T-helper 22 cell (primary cell): ENCODE data around the gene OPTC.
"Not testable (repeated sequence)": the region's sequence is repeated elsewhere in the genome, so short reads cannot be mapped to it uniquely, and the experiment has no call there.

Experiments
- DNase-seq: peaks from one replicate; pipeline ENCODE4 v3.0.0-alpha.2; 2020; ENCODE audit warnings: low read depth

OPTC gene

DNA sequence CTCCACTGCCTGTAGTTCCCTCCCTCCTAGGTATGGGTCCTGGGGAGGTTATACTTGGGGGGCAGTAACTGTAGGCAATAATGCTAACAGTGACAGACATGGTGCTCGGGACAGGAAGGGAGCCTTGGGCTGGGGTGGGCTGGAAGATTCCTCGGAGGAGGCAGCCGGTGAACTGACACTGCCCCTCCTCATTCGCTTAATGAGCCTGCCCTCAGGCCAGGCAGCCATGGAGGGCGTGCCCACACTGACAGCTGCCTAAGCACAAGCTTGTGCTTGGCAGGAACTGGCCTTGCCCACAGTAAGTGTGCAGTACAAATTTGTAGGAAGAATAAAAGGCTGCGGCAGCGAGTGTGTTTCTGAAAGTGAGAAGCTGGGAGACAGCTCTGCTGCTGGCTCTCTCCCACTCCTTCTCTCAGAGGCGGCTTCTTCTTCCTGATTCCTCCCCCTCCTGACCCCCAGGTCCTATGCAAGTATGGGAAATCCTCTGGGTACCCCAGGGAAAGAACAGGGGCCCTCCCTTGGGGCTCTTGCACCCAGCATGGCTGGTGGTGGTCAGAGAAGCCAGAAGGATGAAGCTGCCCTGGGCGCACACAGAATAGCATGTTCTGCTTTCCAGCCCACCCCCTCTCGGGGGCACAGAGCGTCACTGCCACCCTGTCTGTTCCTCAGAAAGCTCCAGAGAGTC, 23.6 kb downstream of the OPTC start:
- DNase-seq: no peak

DNA sequence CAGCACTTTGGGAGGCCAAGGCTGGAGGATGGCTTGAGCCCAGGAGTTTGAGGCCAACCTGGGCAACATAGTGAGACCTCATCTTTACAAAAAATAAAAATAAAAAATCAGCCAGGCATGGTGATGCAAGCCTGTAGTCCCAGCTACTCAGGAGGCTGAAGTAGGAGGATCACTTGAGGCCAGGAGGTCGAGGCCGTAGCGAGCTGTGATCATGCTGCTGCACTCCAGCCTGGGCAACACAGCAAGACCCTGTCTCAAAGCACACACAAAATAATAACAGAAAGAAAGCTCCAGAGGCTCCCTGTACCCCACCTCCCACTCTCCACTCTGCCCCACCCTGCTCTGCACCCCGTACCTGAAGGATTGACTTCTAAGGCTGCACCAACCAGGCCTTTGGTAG, 24.2 kb downstream of the OPTC start:
- not testable (repeated sequence) for DNase-seq

DNA sequence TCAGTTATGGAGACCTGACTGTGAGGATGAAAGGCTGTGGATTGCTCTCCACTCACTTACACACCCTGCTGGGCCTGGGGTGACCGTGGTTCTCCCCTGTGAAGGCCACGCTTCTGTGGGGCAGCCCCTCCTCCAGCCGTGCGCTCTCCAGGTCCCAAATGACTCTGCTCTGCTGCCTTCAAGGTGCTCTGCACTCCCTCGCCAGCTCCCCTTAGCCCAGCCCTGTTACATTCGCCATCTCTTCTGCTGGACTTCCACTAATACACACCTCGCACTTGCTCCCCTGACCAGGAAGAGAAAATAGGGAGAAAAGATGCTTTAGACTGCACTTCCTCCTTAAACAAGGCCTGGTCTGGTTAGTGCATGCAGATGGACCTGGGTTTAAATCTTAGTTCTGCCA, 24.6 kb downstream of the OPTC start:
- no peak for DNase-seq

DNA sequence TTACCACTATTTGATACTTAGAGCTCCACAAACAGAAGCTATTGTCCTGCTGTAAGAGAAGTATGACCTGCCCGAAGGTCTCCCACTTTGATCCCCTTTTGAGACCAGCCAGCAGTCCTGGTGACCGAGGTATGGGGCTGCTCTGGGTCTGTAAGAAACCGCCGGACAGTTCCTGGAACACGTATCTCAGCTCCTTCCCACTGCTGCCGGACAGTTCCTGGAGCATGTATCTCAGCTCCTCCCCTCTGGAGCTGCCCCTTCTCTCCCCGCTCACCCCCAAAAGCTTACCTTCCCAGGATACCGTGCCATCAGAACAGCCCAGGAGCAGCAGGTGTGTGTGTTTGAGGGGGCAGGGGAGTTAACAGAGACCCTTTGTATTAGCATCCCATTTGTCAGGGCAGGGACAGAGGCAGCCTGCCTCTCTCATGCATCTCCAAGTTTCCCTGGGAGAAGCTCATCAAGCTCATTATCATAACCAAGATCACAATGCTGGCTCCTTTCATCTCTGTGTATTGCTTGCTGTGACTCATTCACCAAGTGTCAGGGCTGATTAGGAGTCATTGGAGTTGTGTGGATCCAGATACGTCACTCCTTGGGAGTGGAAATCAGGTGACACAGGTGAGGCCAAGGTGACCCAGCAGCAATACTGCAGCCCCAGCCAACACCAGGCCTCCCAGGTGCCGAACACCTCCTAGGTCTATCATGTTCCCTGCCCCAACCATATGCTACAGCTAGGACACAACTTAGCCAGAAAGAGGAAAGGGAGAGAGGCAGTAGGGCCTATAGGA, 25.3 kb downstream of the OPTC start:
- DNase-seq: no peak

DNA sequence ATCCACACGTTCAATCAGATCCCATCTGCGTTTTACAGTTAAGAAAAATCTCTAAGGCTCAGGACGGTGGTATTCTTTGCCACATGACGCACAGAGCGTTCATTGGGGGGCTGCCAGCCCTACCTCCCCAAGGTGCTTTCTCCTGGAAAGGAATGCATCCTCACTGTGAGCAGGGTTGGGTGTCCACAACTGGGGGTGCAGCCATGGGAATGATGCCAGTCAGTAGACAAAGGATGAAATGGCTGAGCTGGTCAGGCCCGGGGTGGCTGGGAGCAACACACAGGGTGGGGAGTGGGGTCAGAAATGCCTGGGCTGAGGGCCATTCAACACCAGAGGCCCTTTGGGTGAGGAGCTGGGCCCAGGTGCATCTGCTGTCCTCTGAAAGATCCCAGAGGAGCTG, 25.9 kb downstream of the OPTC start:
- no peak for DNase-seq

DNA sequence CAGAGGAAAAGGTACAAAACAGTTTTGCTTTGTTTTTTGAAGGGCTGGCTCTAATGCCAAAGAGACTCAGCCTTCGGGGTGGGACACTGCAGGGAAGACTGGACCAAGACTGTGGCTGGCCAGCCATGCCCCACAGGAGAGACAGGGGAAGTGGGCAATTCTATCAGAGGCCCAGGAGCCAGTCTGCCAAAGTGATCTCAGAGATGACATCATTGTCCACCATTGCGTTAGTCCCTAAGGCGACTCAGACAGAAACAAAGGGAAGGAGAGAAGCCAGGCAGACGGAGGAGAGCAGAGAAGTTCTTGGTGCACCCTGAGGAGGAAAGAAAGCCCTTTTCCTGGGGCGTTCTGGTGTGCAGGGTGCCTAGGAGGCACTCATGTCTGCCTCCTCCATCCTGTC, 26.4 kb downstream of the OPTC start:
- no peak for DNase-seq

DNA sequence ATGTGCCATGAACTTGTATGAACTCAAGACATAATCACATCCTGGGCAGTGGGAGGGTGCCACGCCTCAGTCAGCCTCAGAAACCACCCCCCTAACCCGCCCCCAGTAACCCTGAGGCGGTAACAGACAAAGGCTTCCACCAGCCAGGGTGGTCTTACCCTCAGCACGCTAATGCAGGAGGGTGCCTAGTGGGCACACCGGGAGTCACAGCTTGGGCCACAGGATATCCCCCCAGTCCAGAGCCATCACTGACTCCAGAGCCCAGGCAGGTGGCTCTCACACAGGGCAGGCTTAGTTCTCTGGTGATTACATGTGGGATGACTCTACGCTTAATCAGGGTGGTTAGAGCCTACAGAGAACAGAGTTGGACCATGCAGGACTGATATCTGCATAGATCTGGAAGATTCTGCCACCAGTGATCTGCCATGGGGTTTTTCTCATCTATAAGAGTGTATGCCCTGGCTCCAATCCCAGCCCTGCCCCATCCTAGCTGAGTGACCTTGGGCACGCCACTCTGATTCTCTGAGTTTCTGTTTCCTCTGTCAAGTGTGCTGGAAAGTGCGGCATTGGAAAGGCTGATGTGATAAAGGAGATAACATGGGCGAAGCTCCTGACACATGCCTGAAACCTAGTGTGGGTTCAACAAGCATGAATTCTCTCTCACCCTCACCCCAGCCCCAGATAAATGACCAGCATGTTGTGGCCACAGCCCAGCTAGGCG, 27.3 kb downstream of the OPTC start:
- DNase-seq: no peak

DNA sequence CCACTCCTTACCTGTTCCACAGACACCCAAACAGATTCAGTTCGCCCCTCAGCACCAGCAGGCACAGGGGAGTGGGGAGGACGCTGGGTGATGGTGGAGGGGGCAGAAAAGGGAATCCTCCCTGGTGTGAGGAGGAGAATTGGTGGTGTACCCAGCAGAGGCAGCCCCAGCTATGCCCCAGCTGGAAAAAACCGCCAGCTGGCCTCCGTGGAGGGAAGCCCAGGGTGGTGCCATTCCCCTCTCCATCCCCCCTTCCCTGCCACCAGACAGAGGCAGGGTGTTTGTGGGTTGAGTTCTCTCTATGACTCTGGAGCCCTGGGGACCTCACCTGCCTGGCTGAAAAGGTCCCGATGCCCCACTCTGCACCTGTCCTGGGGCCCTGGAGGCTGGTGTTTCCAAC, 27.9 kb downstream of the OPTC start:
- DNase-seq: no peak

DNA sequence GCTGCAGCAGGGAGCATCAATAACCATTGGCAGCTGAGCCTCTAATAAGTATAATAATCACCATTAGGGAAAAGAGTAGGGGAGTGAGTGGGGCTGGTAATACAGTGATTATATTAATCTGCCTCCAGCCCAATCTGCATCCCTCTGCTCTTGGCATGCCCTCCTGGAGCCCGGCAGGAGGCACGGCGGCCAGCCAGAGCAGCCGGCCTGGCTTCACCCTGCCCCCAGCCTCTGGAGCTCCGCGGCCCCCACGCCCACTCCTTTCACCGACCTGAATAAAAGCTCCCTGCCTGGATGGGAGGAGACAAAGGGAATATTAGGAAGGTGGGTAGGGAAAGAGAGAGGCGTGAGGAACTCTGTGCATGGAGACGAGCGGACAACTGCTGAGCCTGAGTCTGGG, 28.3 kb downstream of the OPTC start:
- no peak for DNase-seq

DNA sequence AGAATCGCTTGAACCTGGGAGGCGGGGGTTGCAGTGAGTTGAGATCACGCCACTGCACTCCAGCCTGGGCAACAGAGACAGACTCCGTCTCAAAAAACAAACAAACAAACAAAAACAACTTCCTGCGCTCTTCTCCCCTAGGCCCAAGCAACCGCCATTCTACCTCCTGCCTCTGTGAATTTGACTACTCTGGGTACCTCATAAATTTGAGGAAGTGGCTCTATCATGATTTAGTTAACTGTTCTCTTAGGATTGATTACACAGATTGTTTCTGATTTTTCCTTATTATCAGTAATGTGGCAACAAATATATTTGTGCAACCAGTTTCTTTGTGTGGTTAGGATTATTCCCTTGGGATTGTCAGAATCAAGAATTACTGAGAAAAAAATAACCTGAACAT, 29.7 kb downstream of the OPTC start:
- no peak for DNase-seq

DNA sequence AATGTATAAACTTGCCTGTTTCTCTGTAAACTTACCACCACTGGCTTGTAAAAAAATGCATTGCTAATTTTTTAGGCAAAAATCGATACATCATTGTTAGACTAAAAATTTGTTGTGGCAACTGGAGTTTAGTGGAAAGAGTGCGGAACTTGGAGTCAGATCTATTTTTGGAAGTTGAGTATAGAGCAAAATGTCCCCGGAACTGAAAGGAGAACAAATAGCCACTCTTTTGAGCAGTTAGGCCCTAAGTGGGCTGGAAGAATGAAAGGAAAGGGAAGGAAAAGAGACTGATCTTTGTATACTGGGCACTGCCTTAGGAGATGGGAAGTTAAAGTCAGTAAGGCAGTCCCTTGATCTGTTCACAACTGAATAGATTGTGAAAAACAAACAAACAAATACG, 30.2 kb downstream of the OPTC start:
- no peak for DNase-seq

DNA sequence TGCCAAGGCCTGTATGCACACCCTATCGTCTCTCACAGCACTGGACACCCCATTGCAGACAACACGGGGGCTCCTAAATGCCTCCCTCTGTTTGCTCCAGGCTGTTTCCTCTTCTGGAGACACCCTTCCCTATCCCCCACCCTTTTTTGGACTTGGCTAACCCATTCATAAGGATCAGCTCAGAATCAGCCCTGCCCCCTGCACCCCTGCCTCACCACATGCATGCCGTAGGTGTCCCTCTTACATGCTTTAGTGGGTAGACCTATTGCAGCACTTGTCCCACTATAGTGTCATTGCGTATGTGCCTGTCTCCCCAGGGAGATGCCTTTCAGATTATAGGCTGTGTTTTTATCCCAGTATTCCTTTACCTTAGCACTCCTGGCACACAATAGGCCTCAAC, 30.9 kb downstream of the OPTC start:
- DNase-seq: no peak

DNA sequence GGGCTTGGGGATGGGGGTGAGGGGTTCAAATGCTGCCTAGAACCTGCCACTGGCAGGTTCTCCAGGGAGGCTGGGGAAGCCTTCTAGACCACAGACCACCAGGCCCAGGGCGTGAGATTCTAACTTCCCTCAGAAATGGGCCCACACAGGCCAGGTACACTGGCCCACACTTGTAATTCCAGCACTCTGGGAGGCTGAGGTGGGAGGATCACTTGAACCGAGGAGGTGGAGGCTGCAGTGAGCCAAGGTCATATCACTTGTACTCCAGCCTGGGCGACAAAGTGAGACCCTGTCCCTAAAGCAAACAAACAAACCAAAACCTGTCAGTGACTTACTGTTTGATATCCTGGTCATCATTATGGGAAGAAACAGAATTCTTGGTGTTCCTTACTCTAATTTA, 31.7 kb downstream of the OPTC start:
- no peak for DNase-seq

DNA sequence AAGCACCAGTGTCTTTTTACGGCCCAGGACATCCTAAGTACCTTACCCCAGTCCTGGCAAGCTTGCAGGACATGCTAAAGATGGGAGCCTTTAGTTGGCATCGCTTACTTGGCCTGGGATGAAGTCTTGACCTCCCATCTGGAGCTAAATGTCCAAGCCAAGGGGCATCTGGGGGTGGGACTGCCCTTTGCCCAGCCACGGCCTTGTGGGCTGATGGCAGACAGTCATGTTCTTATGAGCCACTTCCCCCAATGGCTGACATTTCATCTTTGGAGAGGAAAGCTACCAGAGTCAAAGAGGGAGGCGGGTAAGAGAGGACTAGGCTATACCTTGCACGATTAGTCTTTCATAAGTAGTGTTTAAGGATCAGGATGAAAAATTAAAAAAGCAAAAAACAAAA, 32.2 kb downstream of the OPTC start:
- no peak for DNase-seq

DNA sequence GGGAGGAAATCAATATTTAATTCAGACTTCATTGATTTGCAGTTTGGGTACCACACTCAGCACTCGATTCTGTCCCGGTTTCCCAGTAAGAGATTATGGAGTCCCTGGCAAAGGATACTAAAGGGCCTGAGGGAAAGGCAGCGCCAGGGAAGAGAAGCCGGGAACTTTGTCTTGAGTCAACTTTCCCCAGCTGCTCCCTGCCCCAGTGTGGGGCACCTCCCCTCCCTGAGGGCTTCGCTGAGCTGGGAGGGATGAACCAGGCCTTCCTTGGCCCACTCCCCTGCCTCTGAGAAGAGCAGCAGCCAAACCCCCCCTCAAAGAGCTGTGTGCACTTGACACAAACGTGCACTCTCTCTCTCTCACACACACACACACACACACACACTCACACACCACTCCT, 32.6 kb downstream of the OPTC start:
- no peak for DNase-seq

DNA sequence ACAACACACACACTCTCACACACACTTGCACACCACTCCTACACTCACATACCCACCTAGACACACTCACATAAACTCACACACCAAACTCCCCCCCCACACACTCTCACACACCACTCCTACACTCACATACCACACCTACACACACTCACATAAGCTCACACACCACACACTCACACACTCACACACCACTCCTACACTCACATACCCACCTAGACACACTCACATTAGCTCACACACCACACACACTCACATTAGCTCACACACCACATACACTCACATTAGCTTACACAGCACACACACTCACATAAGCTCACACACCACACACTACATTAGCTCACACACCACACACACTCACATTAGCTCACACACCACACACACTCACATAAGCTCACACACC, 33.1 kb downstream of the OPTC start:
- no peak for DNase-seq

DNA sequence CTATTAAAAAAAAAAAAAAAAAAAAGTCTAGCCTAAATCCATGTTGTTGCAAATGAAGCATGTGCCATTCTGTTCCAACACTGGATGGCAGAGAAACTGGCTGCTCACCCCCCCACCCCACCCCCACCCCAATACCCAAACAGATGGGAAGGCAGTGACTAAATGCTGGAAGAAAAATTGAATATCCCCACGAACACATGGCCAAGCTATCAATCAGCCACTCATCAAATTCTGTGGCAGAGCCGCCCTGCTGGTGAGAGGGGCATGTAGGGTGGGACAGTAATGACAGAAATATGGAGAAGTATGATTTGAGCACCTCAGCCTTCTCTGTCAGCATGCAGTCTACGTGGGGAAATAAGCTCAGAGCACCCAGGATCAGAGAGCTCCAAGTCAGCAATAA, 34.1 kb downstream of the OPTC start:
- no peak for DNase-seq

DNA sequence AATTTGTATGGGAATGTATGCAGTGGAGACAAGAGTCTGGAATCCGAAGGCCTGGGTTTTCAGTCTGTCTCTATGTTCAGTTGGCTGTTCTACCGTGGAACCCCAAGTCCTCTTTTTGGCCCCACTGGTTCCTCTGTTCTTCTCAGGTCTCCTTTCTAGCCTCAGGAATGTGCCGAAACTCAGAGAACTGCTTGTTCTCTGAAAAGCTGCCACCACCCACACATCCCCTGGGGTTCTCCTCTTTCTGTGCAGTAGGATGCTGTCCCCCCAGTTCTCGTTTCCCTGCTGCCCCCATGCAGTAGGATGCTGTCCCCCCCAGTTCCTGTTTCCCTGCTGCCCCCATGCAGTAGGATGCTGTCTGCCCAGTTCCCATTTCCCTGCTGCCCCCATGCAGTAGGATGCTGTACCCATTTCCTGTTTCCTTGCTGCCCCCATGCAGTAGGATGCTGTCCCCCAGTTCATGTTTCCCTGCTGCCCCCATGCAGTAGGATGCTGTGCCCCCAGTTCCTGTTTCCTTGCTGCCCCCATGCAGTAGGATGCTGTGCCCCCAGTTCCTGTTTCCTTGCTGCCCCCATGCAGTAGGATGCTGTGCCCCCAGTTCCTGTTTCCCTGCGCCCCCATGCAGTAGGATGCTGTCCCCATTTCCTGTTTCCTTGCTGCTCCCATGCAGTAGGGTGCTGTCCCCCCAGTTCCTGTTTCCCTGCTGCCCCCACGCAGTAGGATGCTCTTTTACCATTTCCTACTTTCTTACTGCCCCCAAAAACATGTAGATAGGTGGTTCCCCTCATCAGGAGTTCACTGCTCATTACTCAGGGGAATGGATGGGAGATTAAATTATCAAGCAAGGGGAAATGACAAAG, 35.3 kb downstream of the OPTC start:
- no peak for DNase-seq

DNA sequence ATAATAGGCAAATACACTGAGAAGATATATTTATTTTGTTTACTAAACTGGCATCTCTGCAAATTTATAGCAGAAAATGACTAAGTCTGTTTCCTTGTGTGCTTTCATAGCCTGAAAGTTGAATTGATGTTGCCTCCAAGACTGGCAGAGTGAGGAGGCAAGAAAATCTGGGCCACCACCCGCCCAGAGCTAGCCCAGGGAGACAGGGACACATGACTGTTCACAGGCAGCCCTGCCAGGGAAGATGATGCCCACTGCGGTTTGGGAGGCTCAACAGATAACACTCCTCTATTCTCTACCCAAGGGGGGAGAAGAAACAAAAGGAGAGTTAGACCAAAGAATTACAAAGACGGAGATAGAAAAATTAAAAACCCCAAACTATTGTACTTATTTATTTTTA, 37.1 kb downstream of the OPTC start:
- no peak for DNase-seq

DNA sequence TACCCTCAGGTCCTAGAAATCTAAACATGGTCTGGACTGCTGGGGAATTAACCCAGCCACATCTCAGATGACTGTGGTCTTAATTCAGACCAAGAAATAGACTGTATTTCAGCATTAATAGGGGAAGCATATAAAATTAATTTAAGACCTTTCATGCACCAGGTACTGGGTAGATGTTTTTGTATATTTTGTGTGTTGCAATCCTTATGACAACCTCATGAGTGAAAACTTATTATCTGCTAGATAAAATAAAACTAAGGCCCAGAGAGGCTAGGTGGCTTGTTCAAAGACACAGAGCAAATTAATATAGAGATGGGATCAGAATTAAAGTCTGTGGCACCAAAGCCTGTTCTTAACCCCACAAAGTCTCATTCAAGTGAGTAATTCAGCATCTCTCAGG, 40.1 kb downstream of the OPTC start:
- DNase-seq: no peak

DNA sequence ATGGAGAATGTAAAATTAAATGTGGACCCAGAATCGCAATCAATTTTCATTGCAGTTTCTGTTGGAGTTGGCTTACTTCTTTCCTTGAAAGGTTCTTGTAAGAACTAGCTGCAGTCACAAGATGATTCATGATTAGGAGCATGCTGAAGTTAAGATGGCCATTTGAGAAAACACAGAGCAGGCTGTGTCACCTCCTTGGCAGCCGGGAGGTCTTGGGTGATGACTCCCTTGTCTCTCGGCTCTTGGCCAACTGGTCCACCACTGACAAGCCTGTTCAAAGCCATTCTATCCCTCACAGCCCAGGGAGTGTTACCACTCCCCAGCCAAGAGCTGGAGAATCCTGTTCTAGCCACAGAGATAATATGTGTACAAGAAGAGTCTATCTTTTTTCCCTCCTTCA, 40.6 kb downstream of the OPTC start:
- DNase-seq: no peak

DNA sequence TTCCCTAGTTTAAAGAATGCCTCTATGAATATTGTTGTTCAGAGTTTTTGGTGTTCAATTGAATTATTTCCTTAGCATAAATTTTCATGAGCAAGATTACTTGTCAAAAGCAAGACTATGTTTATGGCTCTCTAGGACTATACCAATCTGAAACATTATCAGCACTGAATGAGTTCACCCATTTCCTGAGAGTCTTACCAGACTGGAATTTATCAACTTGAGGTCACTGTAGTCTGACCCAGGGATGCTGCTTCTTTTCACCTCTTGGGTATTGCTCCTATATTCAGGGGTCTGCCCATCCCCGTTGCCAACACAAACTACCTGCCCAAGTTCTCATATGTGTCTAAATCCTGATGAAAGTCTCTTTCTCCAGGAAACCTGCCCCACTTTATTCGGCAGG, 42.6 kb downstream of the OPTC start:
- DNase-seq: no peak
